Sigmoid colon (tissue), 4 donors: ENCODE measurements around the gene ADAMTS3.

Source experiments
- EP300 ChIP-seq, 4 donors: sonication (generic); formaldehyde crosslinking; IDR thresholded peaks; one replicate each; pipeline ENCODE4 v1.6.1; 2017; ENCODE audit warnings: antibody characterized with exemption in 4 of 4
- POLR2A ChIP-seq, 2 donors: fragments of 450-650 bp; IDR thresholded peaks; one replicate each; pipeline ENCODE4 v1.6.1; 2016; ENCODE audit warnings: antibody characterized with exemption in 2 of 2, mild to moderate bottlenecking in 2 of 2, moderate library complexity in 2 of 2
- POLR2AphosphoS5 ChIP-seq, 4 donors: sonication (generic); formaldehyde crosslinking; IDR thresholded peaks; one replicate each; pipeline ENCODE4 v1.6.1; 2017; ENCODE audit warnings: antibody characterized with exemption in 4 of 4
- TF ChIP-seq, protein P1 (sequence below), 4 experiments: fragments of 450-650 bp in 3 of 4; fragments of 200-600 bp in 1 of 4; IDR thresholded peaks; one replicate each; pipeline ENCODE4 v1.5.1; 2016 to 2019; ENCODE audit warnings: antibody characterized with exemption in 4 of 4, mild to moderate bottlenecking in 3 of 4, moderate library complexity in 2 of 4

DNA sequence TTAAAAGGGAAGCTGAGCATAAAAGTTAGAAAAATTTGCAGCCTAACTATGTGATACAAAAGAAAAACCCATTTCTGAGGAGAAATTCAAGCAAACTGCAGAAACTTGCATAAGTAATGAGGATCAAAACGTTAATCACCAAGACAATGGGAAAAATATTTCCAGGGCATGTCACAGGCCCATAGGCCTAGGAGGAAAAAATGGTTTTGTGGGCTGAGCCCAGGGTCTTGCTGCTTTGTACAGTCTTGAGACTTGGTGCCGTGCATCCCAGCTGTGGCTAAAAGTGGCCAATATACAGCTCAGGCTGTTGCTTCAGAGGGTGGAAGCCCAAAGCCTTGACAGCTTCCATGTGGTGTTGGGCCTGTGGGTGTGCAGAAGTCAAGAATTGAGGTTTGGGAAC lies 37.7 kb upstream of the ADAMTS3 start:
- TF ChIP-seq, protein P1, sequence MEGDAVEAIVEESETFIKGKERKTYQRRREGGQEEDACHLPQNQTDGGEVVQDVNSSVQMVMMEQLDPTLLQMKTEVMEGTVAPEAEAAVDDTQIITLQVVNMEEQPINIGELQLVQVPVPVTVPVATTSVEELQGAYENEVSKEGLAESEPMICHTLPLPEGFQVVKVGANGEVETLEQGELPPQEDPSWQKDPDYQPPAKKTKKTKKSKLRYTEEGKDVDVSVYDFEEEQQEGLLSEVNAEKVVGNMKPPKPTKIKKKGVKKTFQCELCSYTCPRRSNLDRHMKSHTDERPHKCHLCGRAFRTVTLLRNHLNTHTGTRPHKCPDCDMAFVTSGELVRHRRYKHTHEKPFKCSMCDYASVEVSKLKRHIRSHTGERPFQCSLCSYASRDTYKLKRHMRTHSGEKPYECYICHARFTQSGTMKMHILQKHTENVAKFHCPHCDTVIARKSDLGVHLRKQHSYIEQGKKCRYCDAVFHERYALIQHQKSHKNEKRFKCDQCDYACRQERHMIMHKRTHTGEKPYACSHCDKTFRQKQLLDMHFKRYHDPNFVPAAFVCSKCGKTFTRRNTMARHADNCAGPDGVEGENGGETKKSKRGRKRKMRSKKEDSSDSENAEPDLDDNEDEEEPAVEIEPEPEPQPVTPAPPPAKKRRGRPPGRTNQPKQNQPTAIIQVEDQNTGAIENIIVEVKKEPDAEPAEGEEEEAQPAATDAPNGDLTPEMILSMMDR (IDR thresholded peaks at IDR 0.05), result no peak
- no peak for TF ChIP-seq EP300 (IDR thresholded peaks at IDR 0.05)
- TF ChIP-seq POLR2A (IDR thresholded peaks at IDR 0.05), result no peak
- no peak for TF ChIP-seq POLR2AphosphoS5 (IDR thresholded peaks at IDR 0.05)
